ENCODE data around the gene FAM25A.

Gene FAM25A

GRCh38 chr10:87060280-87060928 is 40.3 kb downstream of the FAM25A start:
- Histone ChIP-seq H3K4me3 (ENCODE audit: low read length) (no peak overlapping the region), H3K4me1 (ENCODE audit: control insufficient read depth, insufficient read depth, low read length) (no peaks in the 10 kb centered on the region), H3K36me3 (ENCODE audit: control insufficient read depth, insufficient read depth, low read length) (peaks cover 7% of the 10 kb centered on the region; the same call in 1 of the 2 replicates), H3K9me3 (ENCODE audit: control insufficient read depth, insufficient read depth, low read length) (no peaks in the 10 kb centered on the region), H3K27me3 (ENCODE audit: control insufficient read depth, insufficient read depth, low read length) (no peaks in the 10 kb centered on the region), H3K27ac (ENCODE audit: low read length) (no peak overlapping the region)
- no peak for DNase-seq (ENCODE audit: low read depth, low spot score)
- no CpG with 5 or more reads among the region's 6 CpGs for WGBS (ENCODE audit: insufficient coverage, insufficient read length)

- Histone ChIP-seq H3K27ac (ENCODE audit: low read length) (no peak overlapping the region), H3K36me3 (ENCODE audit: control insufficient read depth, insufficient read depth, low read length) (peaks cover 9% of the 10 kb centered on the region), H3K4me3 (ENCODE audit: low read length) (no peak overlapping the region), H3K27me3 (ENCODE audit: control insufficient read depth, insufficient read depth, low read length) (no peaks in the 10 kb centered on the region), H3K4me1 (ENCODE audit: control insufficient read depth, insufficient read depth, low read length) (no peaks in the 10 kb centered on the region), H3K9me3 (ENCODE audit: control insufficient read depth, insufficient read depth, low read length) (no peaks in the 10 kb centered on the region)
- DNase-seq (ENCODE audit: low read depth, low spot score) = no peak
- no CpG with 5 or more reads among the region's 5 CpGs for WGBS (ENCODE audit: insufficient coverage, insufficient read length)
These were observed 44.6 kb downstream of the FAM25A start for GRCh38 chr10:87064651-87065050.

GRCh38 chr10:87066178-87066577 is 46.1 kb downstream of the FAM25A start:
- no peak overlapping the region for H3K4me3 ChIP-seq (ENCODE audit: low read length)
- no CpG with 5 or more reads among the region's 2 CpGs for WGBS (ENCODE audit: insufficient coverage, insufficient read length)
- no peak overlapping the region for H3K27ac ChIP-seq (ENCODE audit: low read length)
- H3K4me1 ChIP-seq (ENCODE audit: control insufficient read depth, insufficient read depth, low read length) = no peaks in the 10 kb centered on the region
- peaks cover 6% of the 10 kb centered on the region for H3K36me3 ChIP-seq (ENCODE audit: control insufficient read depth, insufficient read depth, low read length)
- H3K9me3 ChIP-seq (ENCODE audit: control insufficient read depth, insufficient read depth, low read length) = no peaks in the 10 kb centered on the region
- no peaks in the 10 kb centered on the region for H3K27me3 ChIP-seq (ENCODE audit: control insufficient read depth, insufficient read depth, low read length)
- no peak for DNase-seq (ENCODE audit: low read depth, low spot score)

- DNase-seq (ENCODE audit: low read depth, low spot score) = no peak
- no peaks in the 10 kb centered on the region for H3K4me1 ChIP-seq (ENCODE audit: control insufficient read depth, insufficient read depth, low read length)
- H3K27ac ChIP-seq (ENCODE audit: low read length) = no peak overlapping the region
- no peaks in the 10 kb centered on the region for H3K9me3 ChIP-seq (ENCODE audit: control insufficient read depth, insufficient read depth, low read length)
- H3K36me3 ChIP-seq (ENCODE audit: control insufficient read depth, insufficient read depth, low read length) = peaks cover 6% of the 10 kb centered on the region
- WGBS (ENCODE audit: insufficient coverage, insufficient read length) = no CpG with 5 or more reads among the region's 1 CpG
- H3K27me3 ChIP-seq (ENCODE audit: control insufficient read depth, insufficient read depth, low read length) = no peaks in the 10 kb centered on the region
- H3K4me3 ChIP-seq (ENCODE audit: low read length) = no peak overlapping the region
These were observed 46.8 kb downstream of the FAM25A start for GRCh38 chr10:87066865-87067264.

- Histone ChIP-seq H3K4me3 (ENCODE audit: low read length) (no peak overlapping the region), H3K9me3 (ENCODE audit: control insufficient read depth, insufficient read depth, low read length) (no peaks in the 10 kb centered on the region), H3K27ac (ENCODE audit: low read length) (no peak overlapping the region), H3K36me3 (ENCODE audit: control insufficient read depth, insufficient read depth, low read length) (peaks cover 8% of the 10 kb centered on the region), H3K27me3 (ENCODE audit: control insufficient read depth, insufficient read depth, low read length) (no peaks in the 10 kb centered on the region), H3K4me1 (ENCODE audit: control insufficient read depth, insufficient read depth, low read length) (no peaks in the 10 kb centered on the region)
- no peak for DNase-seq (ENCODE audit: low read depth, low spot score)
- WGBS (ENCODE audit: insufficient coverage, insufficient read length) = no CpG with 5 or more reads among the region's 1 CpG
These were observed 48.2 kb downstream of the FAM25A start for GRCh38 chr10:87068281-87068680.

- Histone ChIP-seq H3K4me1 (ENCODE audit: control insufficient read depth, insufficient read depth, low read length) (no peaks in the 10 kb centered on the region), H3K27me3 (ENCODE audit: control insufficient read depth, insufficient read depth, low read length) (no peaks in the 10 kb centered on the region), H3K4me3 (ENCODE audit: low read length) (no peak overlapping the region), H3K36me3 (ENCODE audit: control insufficient read depth, insufficient read depth, low read length) (peaks cover 2% of the 10 kb centered on the region; the same call in 1 of the 2 replicates), H3K27ac (ENCODE audit: low read length) (no peak overlapping the region), H3K9me3 (ENCODE audit: control insufficient read depth, insufficient read depth, low read length) (no peaks in the 10 kb centered on the region)
- no CpG with 5 or more reads among the region's 2 CpGs for WGBS (ENCODE audit: insufficient coverage, insufficient read length)
- DNase-seq (ENCODE audit: low read depth, low spot score) = no peak
These were observed 52.4 kb downstream of the FAM25A start for GRCh38 chr10:87072449-87072848.

All from iPS DF 6.9 (cell line).